PC-9 (cell line): Measurements from ENCODE around the gene KLF13. TPM values are rescaled to one million over a fixed set of nuclear protein-coding genes. Genes with fewer than 3 reads are reported as not detected.

Source experiments
- BruUV-seq: library from RNA; stranded (reverse); fragments of 400-500 nt; replicated peaks from 2 replicates; lab custom pipeline; 2021; lab: Mats Ljungman, UMichigan
- CTCF ChIA-PET: fragments of 300-600 bp; sonication (Branson Sonifier 250); formaldehyde crosslinking; loops from one replicate; lab custom pipeline; 2022; ENCODE audit warnings: antibody characterized with exemption; lab: Charles Lee
- POLR2A ChIA-PET: fragments of 300-600 bp; sonication (Branson Sonifier 250); formaldehyde crosslinking; loops from one replicate; lab custom pipeline; 2022; ENCODE audit warnings: antibody characterized with exemption; ENCODE audit not compliant: unreplicated experiment; lab: Charles Lee
- DNase-seq, 2 experiments: peaks; one replicate each; pipeline versions ENCODE4 v3.0.0 to v3.0.0-alpha.2; 2015 to 2022; ENCODE audit warnings: mixed read lengths in 1 of 2
- H2AFZ ChIP-seq: fragments of 200-600 bp; sonication (generic); 2 replicates; pipeline ENCODE4 v1.8.1; 2017; ENCODE audit warnings: antibody characterized with exemption
- H3F3A ChIP-seq: fragments of 200-600 bp; sonication (generic); 2 replicates; pipeline ENCODE4 v1.8.1; 2017; ENCODE audit warnings: antibody characterized with exemption, mild to moderate bottlenecking, low read depth; ENCODE audit not compliant: insufficient read depth
- H3K27ac ChIP-seq: fragments of 200-600 bp; sonication (generic); 2 replicates; pipeline ENCODE4 v1.6.1; 2016; ENCODE audit warnings: mixed run types
- H3K27me3 ChIP-seq: fragments of 200-600 bp; sonication (generic); 2 replicates; pipeline ENCODE4 v1.6.1; 2016; ENCODE audit warnings: low read depth, mixed run types; ENCODE audit not compliant: insufficient read depth
- H3K36me3 ChIP-seq: fragments of 200-600 bp; sonication (generic); 2 replicates; pipeline ENCODE4 v1.6.1; 2016; ENCODE audit warnings: low read depth, mixed run types
- H3K4me1 ChIP-seq: fragments of 200-600 bp; sonication (generic); replicated peaks from 2 replicates; pipeline ENCODE4 v1.6.1; 2016; ENCODE audit warnings: mixed run types; ENCODE audit not compliant: insufficient read depth
- H3K4me2 ChIP-seq: fragments of 200-600 bp; sonication (generic); 2 replicates; pipeline ENCODE4 v1.6.1; 2017; ENCODE audit warnings: mixed run types
- H3K4me3 ChIP-seq: fragments of 200-600 bp; sonication (generic); 2 replicates; pipeline ENCODE4 v1.6.1; 2016; ENCODE audit warnings: mixed run types
- H3K79me2 ChIP-seq: fragments of 200-600 bp; sonication (generic); 2 replicates; pipeline ENCODE4 v1.6.1; 2017; ENCODE audit warnings: low read depth, mixed run types
- H3K9me2 ChIP-seq: fragments of 200-600 bp; sonication (generic); 2 replicates; pipeline ENCODE4 v1.8.1; 2017; ENCODE audit warnings: mild to moderate bottlenecking; ENCODE audit not compliant: insufficient read depth
- H3K9me3 ChIP-seq: fragments of 200-600 bp; sonication (generic); 2 replicates; pipeline ENCODE4 v1.8.1; 2016; ENCODE audit warnings: low read depth; ENCODE audit not compliant: insufficient read depth
- H4K20me1 ChIP-seq: fragments of 200-600 bp; sonication (generic); 2 replicates; pipeline ENCODE4 v1.8.1; 2017; ENCODE audit not compliant: insufficient read depth
- CTCF ChIP-seq: fragments of 200-600 bp; sonication (generic); conservative IDR thresholded peaks from 2 replicates; pipeline ENCODE4 v1.6.1; 2017; ENCODE audit warnings: mixed run types, antibody characterized with exemption, mild to moderate bottlenecking, moderate library complexity
- EZH2 ChIP-seq: fragments of 200-600 bp; sonication (generic); IDR thresholded peaks from 2 replicates; pipeline ENCODE4 v1.8.0; 2017; ENCODE audit warnings: antibody characterized with exemption, low read depth
- intact Hi-C: fragments of 100-400 bp; cut with micrococcal nuclease; formaldehyde crosslinking; loops from one replicate; pipeline ENCODE4 v1.10.0; 2022; ENCODE audit not compliant: unreplicated experiment
- total RNA-seq: library from RNA; stranded (reverse); gene quantifications from 2 replicates; pipeline ENCODE4 v1.2.3, GENCODE V29; 2021

The KLF13 gene
- total RNA-seq, 1 experiment from 2014 or later, result 3.4 TPM

- H3K27ac ChIP-seq, result no peak overlapping the region
- no peaks in the 10 kb centered on the region for H3K9me3 ChIP-seq
- BruUV-seq, result no TSS peak
- no peaks in the 10 kb centered on the region for H3K36me3 ChIP-seq
- no peak for DNase-seq
- no peak overlapping the region for H3K4me2 ChIP-seq
- ChIA-PET CTCF (no interaction called here), POLR2A (no interaction called here)
- TF ChIP-seq EZH2, result no peak
- H3K4me3 ChIP-seq, result no peak overlapping the region
- intact Hi-C loops, result no loop called here
- no peaks in the 10 kb centered on the region for H3F3A ChIP-seq
- peaks cover 27% of the 10 kb centered on the region for H3K27me3 ChIP-seq
- H3K4me1 ChIP-seq, result no peaks in the 10 kb centered on the region
- no peak overlapping the region for H2AFZ ChIP-seq
- no peaks in the 10 kb centered on the region for H3K79me2 ChIP-seq
- no peaks in the 10 kb centered on the region for H4K20me1 ChIP-seq
- no peaks in the 10 kb centered on the region for H3K9me2 ChIP-seq
These were observed 48.6 kb upstream of the KLF13 start for GRCh38 chr15:31278061-31278445.

GRCh38 chr15:31278544-31279220, 48.0 kb upstream of the KLF13 start:
- DNase-seq, result no peak

GRCh38 chr15:31279221-31280045, 47.2 kb upstream of the KLF13 start:
- intact Hi-C loops, result no loop called here

More at GRCh38 chr15:31278544-31279220, 48.0 kb upstream of the KLF13 start:
- no TSS peak for BruUV-seq
- ChIA-PET CTCF (no interaction called here), POLR2A (no interaction called here)
- no peaks in the 10 kb centered on the region for H3K36me3 ChIP-seq
- no peaks in the 10 kb centered on the region for H3F3A ChIP-seq
- H4K20me1 ChIP-seq, result no peaks in the 10 kb centered on the region
- no peak overlapping the region for H3K4me3 ChIP-seq
- no peaks in the 10 kb centered on the region for H3K9me2 ChIP-seq
- TF ChIP-seq EZH2, result no peak
- TF ChIP-seq CTCF, result no peak
- no peak overlapping the region for H3K27ac ChIP-seq
- no peaks in the 10 kb centered on the region for H3K4me1 ChIP-seq
- H3K79me2 ChIP-seq, result no peaks in the 10 kb centered on the region
- peaks cover 27% of the 10 kb centered on the region for H3K27me3 ChIP-seq
- H2AFZ ChIP-seq, result no peak overlapping the region
- no peaks in the 10 kb centered on the region for H3K9me3 ChIP-seq
- intact Hi-C loops, result no loop called here
- no peak overlapping the region for H3K4me2 ChIP-seq

More at GRCh38 chr15:31279221-31280045, 47.2 kb upstream of the KLF13 start:
- Histone ChIP-seq H2AFZ (no peak overlapping the region), H3K4me1 (no peaks in the 10 kb centered on the region), H3K27me3 (peaks cover 30% of the 10 kb centered on the region), H3K79me2 (no peaks in the 10 kb centered on the region), H3F3A (no peaks in the 10 kb centered on the region), H3K36me3 (no peaks in the 10 kb centered on the region), H3K9me3 (no peaks in the 10 kb centered on the region), H3K4me2 (no peak overlapping the region), H3K27ac (no peak overlapping the region), H3K4me3 (no peak overlapping the region), H4K20me1 (no peaks in the 10 kb centered on the region), H3K9me2 (no peaks in the 10 kb centered on the region)
- TF ChIP-seq EZH2 (no peak), CTCF (no peak)
- POLR2A ChIA-PET, result no interaction called here
- no TSS peak for BruUV-seq
- DNase-seq, result no peak
- CTCF ChIA-PET, result no interaction called here
